K562 (cell line): ENCODE data around the gene HDAC7. TPM values are rescaled to one million over a fixed set of nuclear protein-coding genes. Genes with fewer than 3 reads are reported as not detected.

Experiments used
- KDM1A ChIP-seq, 2 experiments: fragments of 450-650 bp; IDR thresholded peaks; 2 replicates each; pipeline ENCODE4 v1.6.1; 2016; ENCODE audit warnings: mild to moderate bottlenecking in 2 of 2
- RBBP5 ChIP-seq: fragments of 200-600 bp; sonication (generic); IDR thresholded peaks from 2 replicates; pipeline ENCODE4 v1.6.1; 2012; ENCODE audit warnings: borderline replicate concordance, mild to moderate bottlenecking, low read length, control low read depth, inconsistent platforms; ENCODE audit not compliant: insufficient read depth, poor library complexity, severe bottlenecking
- polyA plus RNA-seq, 8 experiments: library from polyadenylated mRNA; depleted of rRNA in 4 of 8; stranded (reverse) in 5 of 8; unstranded in 3 of 8; fragments of >200 nt; fragmentation: Nextera tagmentation in 2 of 8; fragmentation: Illumina TruSeq in 1 of 8; extraction: Ambion mirVana in 2 of 8; extraction: Trizol in 1 of 8; gene quantifications; 2 replicates each; pipeline versions ENCODE4 v1.2.1 to v1.2.3, GENCODE V29; 2011 to 2014; ENCODE audit warnings: inconsistent platforms in 1 of 8, missing spikeins in 1 of 8
- total RNA-seq, 7 experiments: library from RNA; depleted of rRNA in 6 of 7; stranded (reverse); fragments of >200 nt in 6 of 7; fragmentation: Illumina TruSeq in 2 of 7; extraction: Trizol in 2 of 7; gene quantifications; 2 replicates each; pipeline versions ENCODE4 v1.2.1 to v1.2.3, GENCODE V29; 2011 to 2021; ENCODE audit warnings: low replicate concordance in 1 of 7
- TF ChIP-seq, protein P1 (sequence below), 2 experiments: fragments of 450-650 bp; formaldehyde crosslinking in 1 of 2; IDR thresholded peaks; 2 replicates each; pipeline versions ENCODE4 v1.4.0 to v1.6.1; 2014 to 2020; ENCODE audit warnings: mild to moderate bottlenecking in 2 of 2, borderline replicate concordance in 1 of 2, low read depth in 1 of 2
- TF ChIP-seq, protein P2 (sequence below): fragments of 250-450 bp; sonication (Bioruptor Pico); IDR thresholded peaks from 2 replicates; pipeline ENCODE4 v1.5.0; 2021; ENCODE audit warnings: mild to moderate bottlenecking, borderline replicate concordance

Gene HDAC7
- total and polyA plus RNA-seq, 9 of the 15 experiments (the other 6 are each of a cell fraction or from before 2014, with no cell fraction given), result 2.5 to 129 (median 31.1) TPM

DNA sequence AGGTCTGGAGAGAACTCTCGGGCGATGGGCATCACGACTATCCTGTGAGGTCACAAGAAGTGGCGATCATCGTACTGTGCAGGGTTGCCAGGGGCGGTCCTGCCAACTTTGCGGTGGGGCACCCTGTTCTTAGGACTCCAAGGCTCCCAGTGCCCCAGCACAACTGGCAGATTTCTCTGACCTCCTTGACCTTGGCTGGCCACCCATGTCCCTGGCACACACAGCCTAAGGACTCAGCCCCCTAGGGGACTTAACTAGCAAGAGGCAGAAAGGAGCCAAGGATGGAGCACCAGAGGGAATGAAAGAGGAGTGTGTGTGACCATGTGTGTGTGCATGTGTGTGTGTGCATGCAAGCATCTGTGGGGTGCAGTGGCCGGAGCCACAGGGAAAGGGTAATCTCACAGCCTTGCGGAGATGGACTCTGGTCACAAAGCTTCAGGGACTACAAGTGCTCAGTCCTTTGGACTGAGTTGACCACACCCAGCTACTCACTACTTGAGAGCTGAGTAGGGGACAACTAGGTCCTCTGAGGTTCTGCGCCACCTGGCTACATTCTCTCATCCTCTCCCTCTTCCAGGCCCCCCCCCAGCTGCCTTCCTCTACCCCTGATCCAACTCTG is 32.9 kb downstream of the HDAC7 start (continued):
- TF ChIP-seq, protein P1, sequence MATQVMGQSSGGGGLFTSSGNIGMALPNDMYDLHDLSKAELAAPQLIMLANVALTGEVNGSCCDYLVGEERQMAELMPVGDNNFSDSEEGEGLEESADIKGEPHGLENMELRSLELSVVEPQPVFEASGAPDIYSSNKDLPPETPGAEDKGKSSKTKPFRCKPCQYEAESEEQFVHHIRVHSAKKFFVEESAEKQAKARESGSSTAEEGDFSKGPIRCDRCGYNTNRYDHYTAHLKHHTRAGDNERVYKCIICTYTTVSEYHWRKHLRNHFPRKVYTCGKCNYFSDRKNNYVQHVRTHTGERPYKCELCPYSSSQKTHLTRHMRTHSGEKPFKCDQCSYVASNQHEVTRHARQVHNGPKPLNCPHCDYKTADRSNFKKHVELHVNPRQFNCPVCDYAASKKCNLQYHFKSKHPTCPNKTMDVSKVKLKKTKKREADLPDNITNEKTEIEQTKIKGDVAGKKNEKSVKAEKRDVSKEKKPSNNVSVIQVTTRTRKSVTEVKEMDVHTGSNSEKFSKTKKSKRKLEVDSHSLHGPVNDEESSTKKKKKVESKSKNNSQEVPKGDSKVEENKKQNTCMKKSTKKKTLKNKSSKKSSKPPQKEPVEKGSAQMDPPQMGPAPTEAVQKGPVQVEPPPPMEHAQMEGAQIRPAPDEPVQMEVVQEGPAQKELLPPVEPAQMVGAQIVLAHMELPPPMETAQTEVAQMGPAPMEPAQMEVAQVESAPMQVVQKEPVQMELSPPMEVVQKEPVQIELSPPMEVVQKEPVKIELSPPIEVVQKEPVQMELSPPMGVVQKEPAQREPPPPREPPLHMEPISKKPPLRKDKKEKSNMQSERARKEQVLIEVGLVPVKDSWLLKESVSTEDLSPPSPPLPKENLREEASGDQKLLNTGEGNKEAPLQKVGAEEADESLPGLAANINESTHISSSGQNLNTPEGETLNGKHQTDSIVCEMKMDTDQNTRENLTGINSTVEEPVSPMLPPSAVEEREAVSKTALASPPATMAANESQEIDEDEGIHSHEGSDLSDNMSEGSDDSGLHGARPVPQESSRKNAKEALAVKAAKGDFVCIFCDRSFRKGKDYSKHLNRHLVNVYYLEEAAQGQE (IDR thresholded peaks at IDR 0.05; ENCODE audit: borderline replicate concordance), result no peak
- TF ChIP-seq, protein P1 (CRISPR knock-in tag; IDR thresholded peaks at IDR 0.05; ENCODE audit: low read depth), result no peak
- TF ChIP-seq, protein P2, sequence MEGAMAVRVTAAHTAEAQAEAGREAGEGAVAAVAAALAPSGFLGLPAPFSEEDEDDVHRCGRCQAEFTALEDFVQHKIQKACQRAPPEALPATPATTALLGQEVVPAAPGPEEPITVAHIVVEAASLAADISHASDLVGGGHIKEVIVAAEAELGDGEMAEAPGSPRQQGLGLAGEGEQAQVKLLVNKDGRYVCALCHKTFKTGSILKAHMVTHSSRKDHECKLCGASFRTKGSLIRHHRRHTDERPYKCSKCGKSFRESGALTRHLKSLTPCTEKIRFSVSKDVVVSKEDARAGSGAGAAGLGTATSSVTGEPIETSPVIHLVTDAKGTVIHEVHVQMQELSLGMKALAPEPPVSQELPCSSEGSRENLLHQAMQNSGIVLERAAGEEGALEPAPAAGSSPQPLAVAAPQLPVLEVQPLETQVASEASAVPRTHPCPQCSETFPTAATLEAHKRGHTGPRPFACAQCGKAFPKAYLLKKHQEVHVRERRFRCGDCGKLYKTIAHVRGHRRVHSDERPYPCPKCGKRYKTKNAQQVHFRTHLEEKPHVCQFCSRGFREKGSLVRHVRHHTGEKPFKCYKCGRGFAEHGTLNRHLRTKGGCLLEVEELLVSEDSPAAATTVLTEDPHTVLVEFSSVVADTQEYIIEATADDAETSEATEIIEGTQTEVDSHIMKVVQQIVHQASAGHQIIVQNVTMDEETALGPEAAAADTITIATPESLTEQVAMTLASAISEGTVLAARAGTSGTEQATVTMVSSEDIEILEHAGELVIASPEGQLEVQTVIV (CRISPR knock-in tag), result no peak
- no peak for TF ChIP-seq RBBP5
- TF ChIP-seq KDM1A (IDR thresholded peaks at IDR 0.05), result no peak
- TF ChIP-seq, all 486 proteins: peak for 4
